GM19395 (cell line): ENCODE measurements around the gene SARM1.
A peak's percentile ranks its signal among the peaks of the same experiment; 100 is the strongest.

Source experiments
- ATAC-seq: cut with Tn5 transposase; IDR thresholded peaks from one replicate; pipeline ENCODE4 v1.9.1; 2021; ENCODE audit warnings: mild to moderate bottlenecking, moderate library complexity; ENCODE audit not compliant: unreplicated experiment

The SARM1 gene

DNA sequence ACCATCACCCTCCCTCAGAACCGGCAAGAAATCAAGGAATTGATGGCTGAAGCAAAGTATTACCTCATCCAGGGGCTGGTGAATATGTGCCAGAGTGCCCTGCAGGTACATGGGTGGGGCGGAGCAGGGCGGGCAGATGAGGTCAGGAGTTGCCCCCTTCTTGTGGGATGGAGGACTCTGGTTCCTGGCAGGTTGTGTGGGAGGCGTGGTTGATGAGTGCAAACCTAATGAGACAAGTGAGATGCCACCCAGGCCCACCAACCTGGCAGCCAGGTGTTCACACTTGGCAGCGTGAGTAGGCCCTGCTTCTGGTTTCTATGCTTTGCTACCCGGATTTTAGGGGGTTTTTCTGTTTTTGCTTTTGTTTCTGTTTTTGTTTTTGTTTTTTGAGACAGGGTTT, 31.1 kb upstream of the SARM1 start:
- no peak for ATAC-seq

GRCh38 chr17:28341516-28341915, 30.0 kb upstream of the SARM1 start:
- ATAC-seq = no peak

DNA sequence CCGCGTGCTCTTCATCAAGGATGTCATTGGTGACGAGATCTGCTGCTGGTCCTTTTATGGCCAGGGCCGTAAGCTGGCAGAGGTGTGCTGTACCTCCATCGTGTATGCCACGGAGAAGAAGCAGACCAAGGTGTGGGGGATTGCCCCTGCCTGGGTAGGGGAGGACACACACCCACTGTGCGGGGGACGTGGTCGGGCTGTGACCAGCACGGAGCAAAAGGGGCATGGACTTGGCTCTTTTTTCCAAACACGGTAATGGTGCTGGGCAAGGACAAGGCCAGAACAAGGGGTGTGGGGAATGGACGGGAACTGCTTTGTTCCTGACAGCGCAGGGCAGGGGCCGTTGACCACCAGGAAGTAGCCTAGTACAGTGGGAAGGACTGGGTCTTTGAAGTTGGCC, 29.2 kb upstream of the SARM1 start:
- ATAC-seq = no peak

DNA sequence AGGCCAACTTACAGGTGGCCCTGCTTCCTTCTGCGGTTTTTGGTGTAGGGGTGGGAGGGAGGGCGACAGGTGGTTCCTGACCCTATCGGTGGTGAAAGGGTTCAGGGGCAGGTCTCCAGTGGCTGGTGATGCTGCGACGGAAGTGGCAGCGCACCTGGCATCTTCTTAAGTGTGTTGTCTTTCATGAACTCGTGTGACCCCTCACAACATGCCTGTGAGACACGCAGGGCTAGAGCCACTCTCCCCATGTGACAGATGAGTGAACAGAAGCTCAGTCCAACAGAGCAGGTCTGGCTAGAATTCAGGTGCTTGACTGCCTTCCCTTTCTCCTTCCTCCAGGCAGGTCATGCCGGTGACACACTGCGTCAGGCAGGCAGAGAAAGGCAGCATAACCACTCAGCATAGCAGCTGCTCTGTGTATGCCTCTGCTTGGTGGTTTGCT, 28.0 kb upstream of the SARM1 start:
- no peak for ATAC-seq

GRCh38 chr17:28344011-28344410, 27.5 kb upstream of the SARM1 start:
- ATAC-seq = no peak

GRCh38 chr17:28344435-28344901, 27.0 kb upstream of the SARM1 start:
- no peak for ATAC-seq

GRCh38 chr17:28345419-28346198, 25.9 kb upstream of the SARM1 start:
- no peak for ATAC-seq

DNA sequence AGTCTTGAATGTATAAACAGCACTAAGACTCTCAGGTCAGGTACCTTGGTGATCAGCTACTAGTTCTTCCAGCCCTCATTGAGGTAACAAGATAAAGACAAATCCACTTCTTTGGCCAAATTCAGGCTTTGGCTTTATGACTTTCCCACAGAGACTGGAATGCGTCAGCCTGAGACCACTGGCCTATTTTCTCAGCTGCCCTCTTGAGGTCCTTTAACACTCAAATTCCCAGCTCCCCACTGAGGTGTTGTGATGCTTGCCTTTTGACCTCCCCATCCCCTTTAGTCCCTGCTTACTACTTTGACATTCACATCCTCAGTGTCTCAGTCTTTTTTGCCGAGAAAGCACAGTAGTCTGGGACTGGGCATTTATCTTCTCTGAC, 25.3 kb upstream of the SARM1 start:
- ATAC-seq = no peak

- no peak for ATAC-seq
Observed at GRCh38 chr17:28346746-28347246, 24.7 kb upstream of the SARM1 start.

DNA sequence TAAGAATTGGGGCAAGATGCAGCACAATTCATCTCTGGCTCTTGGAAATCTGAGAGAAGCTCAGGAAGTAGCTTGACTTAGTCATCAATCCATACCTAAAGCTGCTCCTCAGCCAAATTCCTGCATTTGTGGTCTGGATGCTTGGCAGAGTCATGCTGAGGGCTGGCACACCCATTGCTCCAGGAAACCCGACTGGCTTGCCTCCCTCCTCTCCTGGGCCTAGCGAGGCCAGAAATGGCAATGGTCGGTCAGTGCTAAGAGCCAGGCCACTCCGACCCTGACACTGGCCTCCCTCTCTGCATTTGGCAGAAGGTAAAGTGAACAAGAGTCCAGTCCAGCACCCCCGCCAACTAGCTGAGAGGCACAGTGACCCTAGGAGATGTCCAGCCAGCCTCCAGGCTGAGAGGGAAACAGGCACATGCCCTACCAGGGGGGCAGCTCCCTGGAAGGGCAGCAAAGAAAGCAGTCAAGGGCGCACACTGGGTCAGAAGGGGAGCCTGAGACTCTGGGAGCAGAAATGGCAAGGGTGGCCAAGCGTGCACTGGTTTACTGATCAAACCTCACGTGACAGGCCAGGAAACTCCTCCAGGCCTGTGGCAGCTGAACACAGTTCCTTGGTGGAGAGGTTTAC, 24.1 kb upstream of the SARM1 start:
- no peak for ATAC-seq

DNA sequence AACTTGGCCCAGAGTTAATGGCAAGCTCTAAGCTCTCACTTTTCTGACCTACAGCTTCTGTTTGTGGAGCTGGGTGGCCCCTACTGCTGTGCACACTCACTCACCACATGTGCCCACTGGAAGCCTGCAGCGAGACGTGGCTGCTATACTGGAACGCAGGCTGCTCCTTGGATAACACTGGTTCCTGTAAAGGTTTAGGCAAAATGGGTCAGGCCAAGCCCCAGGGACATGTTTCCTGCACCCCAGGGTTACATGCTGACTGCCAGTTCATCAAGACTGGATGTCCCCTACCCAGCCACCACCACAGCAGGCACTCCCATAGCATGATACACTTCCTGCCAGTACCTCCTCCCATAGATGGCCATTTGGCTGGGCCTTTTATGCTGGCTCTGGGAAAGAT, 22.5 kb upstream of the SARM1 start:
- ATAC-seq = no peak

GRCh38 chr17:28350271-28350670, 21.2 kb upstream of the SARM1 start:
- no peak for ATAC-seq

GRCh38 chr17:28357061-28357900, 14.2 kb upstream of the SARM1 start, which contains the start of gene POLDIP2:
Gene POLDIP2, minus strand, starts transcription at chr17:28357527. Its CDS starts 79 bp downstream, at chr17:28357448.
- peak; percentile 93 for ATAC-seq

- ATAC-seq = no peak
Observed at GRCh38 chr17:28357901-28358197, 13.6 kb upstream of the SARM1 start.

GRCh38 chr17:28363186-28363585, 8.3 kb upstream of the SARM1 start:
- ATAC-seq = no peak

DNA sequence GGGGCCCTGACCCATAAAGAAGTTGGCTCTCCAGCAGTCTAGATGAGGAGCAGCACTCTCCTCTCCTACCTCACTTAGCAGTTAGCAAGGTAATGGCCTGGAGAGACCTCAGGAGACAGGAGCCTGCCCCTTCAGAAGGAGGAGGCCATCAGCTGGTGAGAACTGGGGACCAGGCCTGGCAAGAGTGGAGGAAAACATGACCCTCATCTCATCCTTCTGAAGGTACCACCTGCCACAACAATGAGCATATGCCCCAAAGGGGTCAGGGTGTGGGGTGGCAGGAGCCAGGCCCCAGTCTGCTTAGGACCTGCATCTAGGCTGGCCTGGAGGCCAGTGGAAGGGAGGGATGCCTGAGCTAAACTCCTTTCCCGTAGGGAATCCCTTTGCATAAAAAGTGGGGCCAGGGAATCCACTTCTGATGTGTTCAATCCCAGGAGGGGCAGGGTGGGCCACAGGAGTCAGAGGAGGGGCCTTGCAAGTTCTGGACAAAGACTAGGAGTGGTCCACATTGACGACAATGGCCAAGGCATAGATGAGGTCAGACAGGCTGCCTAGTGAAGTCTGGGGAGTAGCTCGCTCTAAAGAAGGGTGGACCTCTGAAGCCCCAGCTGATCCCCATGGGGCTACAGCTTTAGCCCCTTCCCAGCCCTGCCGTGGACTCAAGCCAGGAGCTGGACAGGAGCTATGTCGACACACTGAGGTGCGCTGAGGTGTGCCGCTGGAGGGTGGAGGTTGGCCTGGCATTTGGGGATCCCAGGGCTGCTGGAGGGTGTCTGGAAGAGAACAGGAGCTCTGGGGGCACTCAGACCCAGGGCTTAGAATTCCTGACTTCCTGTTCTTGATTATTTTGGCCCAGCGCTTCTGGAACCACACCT, 7.5 kb upstream of the SARM1 start:
- no peak for ATAC-seq

GRCh38 chr17:28364665-28365363, 6.7 kb upstream of the SARM1 start, which contains the start of gene SEBOX:
Gene SEBOX, minus strand, starts transcription at chr17:28365199. Its CDS starts 48 bp downstream, at chr17:28365151.
- ATAC-seq = no peak

DNA sequence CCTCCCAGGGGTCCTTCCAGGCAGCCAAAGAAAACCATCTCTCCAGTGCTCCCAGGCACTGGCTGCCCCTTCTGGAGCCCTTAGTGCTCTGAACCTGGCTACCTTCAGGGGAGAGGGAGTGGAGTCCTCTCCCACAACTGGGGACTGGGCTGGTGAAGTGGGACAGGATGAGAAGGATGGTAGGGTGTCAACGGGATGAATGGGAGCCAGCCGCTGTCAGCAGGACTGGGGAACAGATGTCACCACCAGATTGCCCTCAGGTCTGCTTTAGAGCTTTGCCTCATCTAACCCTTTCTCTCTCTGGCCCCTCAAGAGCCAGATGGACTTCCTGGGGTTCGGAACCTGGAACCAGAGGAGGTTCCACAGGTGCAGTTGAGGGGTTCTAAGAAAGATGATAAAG, 6.0 kb upstream of the SARM1 start:
- no peak for ATAC-seq

DNA sequence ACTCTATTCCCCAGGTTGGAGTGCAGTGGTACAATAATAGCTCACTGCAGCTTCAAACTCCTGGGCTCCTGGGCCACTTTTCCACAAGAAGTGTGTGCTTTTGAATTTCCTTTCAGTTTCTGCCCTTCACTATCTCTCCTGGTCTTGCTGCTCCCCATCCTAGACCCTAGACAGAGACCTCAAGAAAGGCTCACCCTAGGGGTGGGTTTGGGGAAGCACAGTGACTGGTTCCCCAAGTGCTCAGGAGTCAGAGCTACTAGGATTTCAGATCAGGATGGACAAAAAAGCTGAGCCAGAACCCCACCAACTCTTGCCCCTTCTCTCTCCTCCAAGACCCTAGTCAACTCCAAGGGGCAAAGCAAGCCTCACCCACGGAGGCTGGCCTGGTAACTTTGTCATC, 4.9 kb upstream of the SARM1 start:
- no peak for ATAC-seq
